Subcutaneous abdominal adipose tissue (tissue), 5 donors: ENCODE results near the gene PDLIM5.

Experiments
- H3K27ac ChIP-seq: one replicate; pipeline ENCODE4 v1.7.0; 2013; ENCODE audit warnings: low read depth, mild to moderate bottlenecking, inconsistent platforms, low read length, moderate library complexity
- H3K27me3 ChIP-seq, 5 donors: one replicate each; pipeline ENCODE4 v1.7.0; 2013; ENCODE audit warnings: low read length in 5 of 5, inconsistent platforms in 1 of 5; ENCODE audit not compliant: control insufficient read depth in 5 of 5, insufficient read depth in 4 of 5
- H3K36me3 ChIP-seq, 5 donors: one replicate each; pipeline ENCODE4 v1.7.0; 2013; ENCODE audit warnings: low read length in 5 of 5; ENCODE audit not compliant: control insufficient read depth in 5 of 5, insufficient read depth in 5 of 5
- H3K4me1 ChIP-seq, 5 donors: one replicate each; pipeline ENCODE4 v1.7.0; 2013; ENCODE audit warnings: low read length in 5 of 5, mild to moderate bottlenecking in 3 of 5, moderate library complexity in 1 of 5; ENCODE audit not compliant: control insufficient read depth in 5 of 5, insufficient read depth in 5 of 5
- H3K4me3 ChIP-seq, 5 donors: one replicate each; pipeline ENCODE4 v1.7.0; 2013; ENCODE audit warnings: low read length in 5 of 5, low read depth in 1 of 5
- H3K9ac ChIP-seq, 5 donors: one replicate each; pipeline ENCODE4 v1.7.0; 2013; ENCODE audit warnings: low read length in 5 of 5, mild to moderate bottlenecking in 4 of 5, moderate library complexity in 3 of 5
- H3K9me3 ChIP-seq, 5 donors: one replicate each; pipeline ENCODE4 v1.7.0; 2013; ENCODE audit warnings: low read length in 5 of 5; ENCODE audit not compliant: control insufficient read depth in 5 of 5
- donor health status: healthy.
- donor health status: healthy.
- donor health status: healthy.
- donor health status: healthy.
- donor health status: healthy.

PDLIM5 gene

DNA sequence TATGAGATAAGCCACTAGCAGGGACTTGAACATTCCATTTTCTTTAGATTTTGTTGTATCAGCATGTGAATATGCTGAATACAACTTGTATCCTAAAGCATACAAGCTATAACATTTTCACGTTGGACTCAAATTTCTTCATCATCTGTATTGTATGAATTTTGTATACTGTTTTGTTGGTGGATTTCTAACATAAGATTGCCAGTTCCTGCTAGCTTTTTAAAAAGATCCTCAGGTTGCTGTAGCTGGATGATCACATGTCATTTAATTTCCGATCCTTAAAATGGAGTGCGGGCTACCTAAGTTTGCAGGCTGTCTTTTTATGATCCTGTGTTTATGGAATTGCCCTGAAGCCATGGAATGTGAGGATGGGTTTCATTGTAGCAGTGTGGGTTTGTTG lies 6.9 kb downstream of the PDLIM5 start:
- peaks cover 0 to 4% (median 0%) of the 10 kb centered on the region in 5 donors for H3K36me3 ChIP-seq
- H3K27me3 ChIP-seq, result no peaks in the 10 kb centered on the region
- H3K9me3 ChIP-seq, result no peaks in the 10 kb centered on the region
- H3K4me1 ChIP-seq, result peaks cover 6 to 57% (median 42%) of the 10 kb centered on the region in 5 donors
- no peak overlapping the region for H3K9ac ChIP-seq
- H3K27ac ChIP-seq, result no peak overlapping the region
- no peak overlapping the region for H3K4me3 ChIP-seq

DNA sequence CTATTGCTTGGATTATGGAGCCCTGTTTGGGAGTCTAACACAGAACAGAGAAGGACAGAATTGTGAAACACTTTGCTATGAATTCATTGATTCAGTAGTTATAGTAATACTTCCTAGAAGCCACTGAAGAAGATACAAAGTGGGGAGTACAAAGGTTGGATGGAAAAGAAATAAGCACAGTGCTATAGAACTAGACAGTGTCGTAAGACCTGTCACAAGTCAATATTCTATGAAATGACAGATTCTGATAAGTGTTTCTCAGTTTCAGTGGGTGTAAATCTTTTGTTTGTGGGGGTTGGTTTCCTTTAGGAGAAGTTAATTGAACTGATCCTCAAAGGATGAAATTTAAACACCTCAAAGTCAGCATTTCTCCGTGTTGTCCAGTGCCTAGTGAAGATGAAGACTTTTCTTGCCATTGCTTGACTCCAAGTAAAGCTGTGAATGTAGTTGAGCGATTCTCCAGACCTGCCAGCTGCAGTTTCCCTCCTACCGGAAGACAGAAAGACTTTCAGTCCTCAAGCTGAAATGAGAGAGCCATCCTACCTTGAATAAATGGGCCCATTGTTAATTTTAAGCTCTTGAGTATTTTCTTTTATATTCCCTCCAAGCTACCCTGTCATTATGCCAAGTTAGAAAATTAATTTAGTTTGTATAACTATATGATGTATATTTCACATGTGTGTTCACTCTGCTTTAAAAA lies 7.9 kb downstream of the PDLIM5 start:
- Histone ChIP-seq H3K27me3 (no peaks in the 10 kb centered on the region), H3K27ac (no peak overlapping the region), H3K36me3 (peaks cover 0 to 4% (median 0%) of the 10 kb centered on the region in 5 donors), H3K9ac (no peak overlapping the region), H3K9me3 (no peaks in the 10 kb centered on the region), H3K4me1 (peaks cover 4 to 48% (median 36%) of the 10 kb centered on the region in 5 donors), H3K4me3 (no peak overlapping the region)

DNA sequence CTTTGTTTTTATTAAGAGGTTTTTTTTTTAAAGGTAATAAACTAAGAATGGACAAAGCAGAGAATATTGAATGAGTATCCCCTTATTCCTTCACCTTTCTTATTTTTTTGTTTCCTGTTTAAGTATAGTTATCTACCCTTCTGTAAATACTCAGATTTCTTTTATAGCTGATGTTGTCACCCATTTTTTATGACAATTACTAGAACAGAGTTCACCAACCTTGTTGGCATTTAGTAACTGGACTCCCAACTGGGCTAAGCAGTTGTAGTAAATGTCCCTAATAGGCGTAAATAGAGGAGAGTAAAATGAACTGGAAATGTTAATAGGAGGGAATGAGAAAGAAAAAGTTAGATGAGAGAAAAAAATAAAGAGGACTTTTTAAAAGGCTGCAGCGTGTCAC lies 9.8 kb downstream of the PDLIM5 start:
- no peak overlapping the region for H3K27ac ChIP-seq
- H3K9me3 ChIP-seq, result no peaks in the 10 kb centered on the region
- H3K4me1 ChIP-seq, result peaks cover 2 to 35% (median 24%) of the 10 kb centered on the region in 5 donors
- H3K36me3 ChIP-seq, result peaks cover 0 to 3% (median 0%) of the 10 kb centered on the region in 5 donors
- H3K4me3 ChIP-seq, result no peak overlapping the region
- H3K9ac ChIP-seq, result no peak overlapping the region
- no peaks in the 10 kb centered on the region for H3K27me3 ChIP-seq

DNA sequence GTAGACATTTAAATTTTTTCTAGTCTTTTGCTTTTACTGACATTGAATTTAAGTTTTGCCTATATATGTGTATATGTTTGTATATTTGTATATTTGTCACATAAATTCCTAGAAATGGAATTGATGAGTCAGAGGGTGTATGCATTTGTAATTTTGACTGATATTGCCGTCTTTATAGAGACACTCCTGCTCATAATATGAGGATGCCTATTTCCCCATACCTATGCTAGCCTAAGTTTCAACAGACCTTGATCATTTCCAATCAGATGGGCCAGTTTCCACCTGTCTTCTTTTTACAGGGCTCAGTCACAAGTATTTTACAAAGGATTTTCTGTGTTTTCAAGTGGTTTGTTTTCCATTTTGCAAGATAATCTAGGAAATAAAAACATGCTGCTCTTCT lies 10.8 kb downstream of the PDLIM5 start:
- no peak overlapping the region for H3K27ac ChIP-seq
- peaks cover 2 to 27% (median 21%) of the 10 kb centered on the region in 5 donors for H3K4me1 ChIP-seq
- no peak overlapping the region for H3K9ac ChIP-seq

DNA sequence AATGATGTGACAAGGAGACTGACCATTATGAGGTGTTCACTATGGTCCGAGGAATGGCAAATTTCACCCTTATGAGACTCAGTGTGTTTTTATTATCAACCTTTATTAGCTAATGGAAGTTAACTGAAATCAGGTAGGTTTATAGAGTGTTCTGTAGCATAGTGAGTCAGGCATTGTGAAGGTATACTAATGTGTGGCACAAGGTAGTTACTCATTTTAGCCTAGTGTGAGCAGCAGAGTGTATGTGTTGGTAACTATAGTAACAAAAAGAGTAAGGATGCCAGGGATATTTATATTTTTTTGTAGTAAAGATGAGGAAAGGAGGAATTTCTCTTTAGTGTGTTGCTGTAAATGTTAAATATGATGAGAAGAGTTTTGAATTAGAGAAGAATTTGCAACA lies 12.0 kb downstream of the PDLIM5 start:
- no peaks in the 10 kb centered on the region for H3K27me3 ChIP-seq
- H3K4me3 ChIP-seq, result no peak overlapping the region
- no peak overlapping the region for H3K27ac ChIP-seq
- H3K9ac ChIP-seq, result no peak overlapping the region
- H3K9me3 ChIP-seq, result no peaks in the 10 kb centered on the region
- no peaks in the 10 kb centered on the region for H3K36me3 ChIP-seq
- peaks cover 2 to 18% (median 17%) of the 10 kb centered on the region in 5 donors for H3K4me1 ChIP-seq

More for the DNA sequence above, 10.8 kb downstream of the PDLIM5 start:
- no peaks in the 10 kb centered on the region for H3K27me3 ChIP-seq
- no peaks in the 10 kb centered on the region for H3K9me3 ChIP-seq
- H3K4me3 ChIP-seq, result no peak overlapping the region
- no peaks in the 10 kb centered on the region for H3K36me3 ChIP-seq

DNA sequence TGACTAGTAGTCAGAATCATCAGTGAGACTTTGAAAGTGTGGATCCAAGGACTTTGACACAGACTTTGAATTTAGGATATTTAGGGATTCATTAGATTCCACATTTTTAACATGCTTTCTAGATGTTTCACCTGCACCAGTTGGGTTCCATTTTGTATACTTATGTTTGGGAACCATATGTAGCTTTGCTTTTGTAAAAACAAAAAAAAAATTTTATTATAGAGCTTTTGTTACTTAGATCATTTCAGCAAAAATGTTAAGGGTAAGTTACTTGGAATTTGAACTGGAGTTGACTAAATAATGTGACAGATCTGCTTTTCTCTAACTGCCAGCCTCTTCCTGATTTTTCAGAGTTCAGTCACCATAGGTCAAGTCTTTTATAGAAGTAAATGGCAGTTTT lies 14.6 kb downstream of the PDLIM5 start:
- peaks cover 0 to 19% (median 13%) of the 10 kb centered on the region in 5 donors for H3K4me1 ChIP-seq
- H3K27me3 ChIP-seq, result no peaks in the 10 kb centered on the region
- no peak overlapping the region for H3K27ac ChIP-seq
- no peak overlapping the region for H3K4me3 ChIP-seq
- no peaks in the 10 kb centered on the region for H3K36me3 ChIP-seq
- no peaks in the 10 kb centered on the region for H3K9me3 ChIP-seq
- no peak overlapping the region for H3K9ac ChIP-seq

DNA sequence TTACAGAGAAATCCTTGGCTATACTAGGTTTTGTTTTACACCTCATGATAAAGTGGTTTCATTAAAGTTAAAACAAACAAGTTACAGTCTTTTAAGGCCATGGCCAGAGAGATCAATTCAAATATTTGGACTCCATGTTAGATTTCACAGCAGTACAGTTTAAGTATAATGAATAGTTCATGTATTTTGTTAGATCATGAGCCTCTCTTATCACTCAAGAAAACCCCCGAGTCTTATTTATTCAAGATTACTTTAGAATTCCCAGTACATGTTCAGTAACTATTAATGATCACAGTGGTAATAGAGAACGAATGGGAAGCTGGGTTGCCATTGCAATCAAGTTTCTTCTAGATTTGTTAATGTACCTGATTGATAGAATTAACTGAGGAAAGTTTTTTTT lies 15.2 kb downstream of the PDLIM5 start:
- Histone ChIP-seq H3K9ac (no peak overlapping the region), H3K36me3 (no peaks in the 10 kb centered on the region), H3K4me3 (no peak overlapping the region), H3K27ac (no peak overlapping the region), H3K27me3 (no peaks in the 10 kb centered on the region), H3K4me1 (peaks cover 0 to 13% (median 13%) of the 10 kb centered on the region in 5 donors), H3K9me3 (no peaks in the 10 kb centered on the region)

DNA sequence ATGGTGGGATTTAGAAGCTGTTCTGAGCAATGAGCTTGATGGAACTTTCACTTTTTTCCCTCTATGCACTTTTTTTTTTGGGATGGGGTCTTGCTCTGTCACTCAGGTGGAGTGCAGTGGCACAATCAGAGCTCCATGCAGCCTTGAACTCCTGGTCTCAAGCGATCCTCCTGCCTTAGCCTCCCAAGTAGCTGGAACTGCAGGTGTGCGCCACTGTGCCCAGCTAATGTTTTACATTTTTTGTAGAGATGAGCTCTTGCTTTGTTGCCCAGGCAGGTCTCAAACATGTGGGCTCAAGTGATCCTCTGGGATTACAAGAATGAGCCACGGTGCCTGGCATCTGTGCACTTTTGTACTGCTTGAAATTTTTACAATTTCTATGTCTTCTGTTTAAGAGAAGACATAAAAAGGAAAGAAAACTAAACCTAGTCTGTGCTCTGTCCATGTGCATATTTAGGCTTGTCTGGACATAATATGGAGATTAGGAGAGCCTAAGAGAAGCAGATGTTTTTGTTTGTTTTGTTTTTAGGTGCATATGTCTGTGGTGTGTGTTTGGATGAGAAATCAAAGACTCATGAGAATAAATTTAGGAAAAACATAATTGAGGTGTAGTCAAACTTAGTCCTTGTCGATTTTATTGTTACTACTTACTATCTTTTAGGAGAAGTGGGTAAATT lies 16.5 kb downstream of the PDLIM5 start:
- Histone ChIP-seq H3K36me3 (no peaks in the 10 kb centered on the region), H3K27me3 (no peaks in the 10 kb centered on the region), H3K27ac (no peak overlapping the region), H3K9ac (no peak overlapping the region), H3K4me1 (peaks cover 0 to 15% (median 11%) of the 10 kb centered on the region in 5 donors), H3K4me3 (no peak overlapping the region), H3K9me3 (no peaks in the 10 kb centered on the region)

DNA sequence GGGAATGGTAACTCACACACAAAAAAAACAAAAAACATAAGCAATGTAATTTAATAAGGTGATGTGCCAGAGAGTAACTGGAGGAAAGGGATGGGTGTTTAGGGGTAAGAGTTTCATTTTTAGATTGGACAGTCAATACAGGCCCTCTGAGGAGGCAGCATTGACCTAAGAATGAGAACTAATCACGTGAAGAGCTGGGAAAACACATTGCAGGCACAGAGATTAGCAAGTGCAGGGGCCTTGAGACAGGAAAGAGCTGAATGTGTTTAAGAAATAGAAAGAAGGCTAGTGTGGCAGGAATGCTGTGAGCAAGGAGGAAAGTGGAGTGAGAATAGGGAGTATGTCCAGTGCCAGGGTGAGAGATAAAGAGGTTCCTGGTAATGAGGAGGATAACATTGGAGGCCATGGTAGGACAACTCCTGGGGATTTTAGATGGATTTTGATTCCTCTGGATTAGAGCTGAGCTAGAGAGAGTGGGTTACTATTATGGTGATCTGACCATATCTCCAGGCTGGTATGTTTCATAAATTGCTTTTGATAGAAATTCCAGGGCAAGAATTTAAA lies 17.6 kb downstream of the PDLIM5 start:
- no peaks in the 10 kb centered on the region for H3K27me3 ChIP-seq
- no peaks in the 10 kb centered on the region for H3K36me3 ChIP-seq
- peaks cover 0 to 14% (median 11%) of the 10 kb centered on the region in 5 donors for H3K4me1 ChIP-seq
- no peaks in the 10 kb centered on the region for H3K9me3 ChIP-seq
- no peak overlapping the region for H3K4me3 ChIP-seq
- no peak overlapping the region for H3K9ac ChIP-seq
- no peak overlapping the region for H3K27ac ChIP-seq

DNA sequence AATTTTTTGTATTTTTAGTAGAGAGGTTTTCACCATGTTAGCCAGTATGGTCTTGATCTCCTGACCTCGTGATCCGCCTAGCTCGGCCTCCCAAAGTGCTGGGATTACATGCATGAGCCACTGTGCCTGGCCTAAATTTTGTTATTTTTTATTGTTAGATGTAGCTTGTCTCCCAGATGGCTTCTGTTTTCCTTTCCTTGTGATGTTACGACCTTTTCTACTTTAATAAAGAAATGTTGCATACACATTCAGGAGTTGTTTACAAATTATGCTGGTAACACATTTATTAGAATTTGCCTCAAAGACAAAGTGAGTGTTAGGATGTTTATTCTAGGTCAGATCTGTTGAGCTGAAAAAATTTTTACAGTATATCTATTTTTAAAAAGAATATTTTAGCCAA lies 18.4 kb downstream of the PDLIM5 start:
- no peak overlapping the region for H3K9ac ChIP-seq
- no peak overlapping the region for H3K27ac ChIP-seq
- H3K9me3 ChIP-seq, result no peaks in the 10 kb centered on the region
- no peaks in the 10 kb centered on the region for H3K36me3 ChIP-seq
- H3K4me1 ChIP-seq, result peaks cover 0 to 13% (median 11%) of the 10 kb centered on the region in 5 donors
- no peaks in the 10 kb centered on the region for H3K27me3 ChIP-seq
- H3K4me3 ChIP-seq, result no peak overlapping the region
